Measurements from ENCODE around the gene OCA2.

OCA2 gene

DNA sequence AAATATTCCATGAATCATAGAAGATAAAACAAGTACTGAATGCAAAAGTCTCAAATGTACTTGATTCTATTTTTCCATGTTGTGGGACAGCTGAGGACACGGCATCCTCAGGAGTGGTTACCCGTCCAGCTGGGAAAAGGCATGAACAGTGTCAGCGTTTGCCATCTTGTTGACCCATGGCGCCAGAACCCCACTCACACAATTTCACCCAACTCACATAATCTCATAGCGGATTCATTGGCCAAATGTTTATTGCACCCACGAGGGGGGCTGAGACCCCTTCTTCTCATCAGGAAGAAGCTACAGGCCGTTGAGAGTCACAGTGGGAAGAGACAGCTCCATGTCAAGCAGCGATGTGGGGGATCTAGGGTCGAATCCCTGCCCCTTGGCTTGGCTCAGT is 72.9 kb downstream of the OCA2 start:
- TF ChIP-seq, protein P1, sequence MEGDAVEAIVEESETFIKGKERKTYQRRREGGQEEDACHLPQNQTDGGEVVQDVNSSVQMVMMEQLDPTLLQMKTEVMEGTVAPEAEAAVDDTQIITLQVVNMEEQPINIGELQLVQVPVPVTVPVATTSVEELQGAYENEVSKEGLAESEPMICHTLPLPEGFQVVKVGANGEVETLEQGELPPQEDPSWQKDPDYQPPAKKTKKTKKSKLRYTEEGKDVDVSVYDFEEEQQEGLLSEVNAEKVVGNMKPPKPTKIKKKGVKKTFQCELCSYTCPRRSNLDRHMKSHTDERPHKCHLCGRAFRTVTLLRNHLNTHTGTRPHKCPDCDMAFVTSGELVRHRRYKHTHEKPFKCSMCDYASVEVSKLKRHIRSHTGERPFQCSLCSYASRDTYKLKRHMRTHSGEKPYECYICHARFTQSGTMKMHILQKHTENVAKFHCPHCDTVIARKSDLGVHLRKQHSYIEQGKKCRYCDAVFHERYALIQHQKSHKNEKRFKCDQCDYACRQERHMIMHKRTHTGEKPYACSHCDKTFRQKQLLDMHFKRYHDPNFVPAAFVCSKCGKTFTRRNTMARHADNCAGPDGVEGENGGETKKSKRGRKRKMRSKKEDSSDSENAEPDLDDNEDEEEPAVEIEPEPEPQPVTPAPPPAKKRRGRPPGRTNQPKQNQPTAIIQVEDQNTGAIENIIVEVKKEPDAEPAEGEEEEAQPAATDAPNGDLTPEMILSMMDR (IDR thresholded peaks at IDR 0.05; ENCODE audit: low read depth, low read length, missing control alignments), result no peak
- DNase-seq, result no peak
- Histone ChIP-seq H3K36me3 (replicated peaks) (no peaks in the 10 kb centered on the region), H3K27ac (no peak overlapping the region), H3K27me3 (replicated peaks) (no peaks in the 10 kb centered on the region), H3K4me3 (ENCODE audit: low read depth, low read length) (no peak overlapping the region)
- in situ Hi-C loops (cut with HindIII; ENCODE audit: low pct_ligation_motif_present, low sequenced_read_pairs), result no loop called here

DNA sequence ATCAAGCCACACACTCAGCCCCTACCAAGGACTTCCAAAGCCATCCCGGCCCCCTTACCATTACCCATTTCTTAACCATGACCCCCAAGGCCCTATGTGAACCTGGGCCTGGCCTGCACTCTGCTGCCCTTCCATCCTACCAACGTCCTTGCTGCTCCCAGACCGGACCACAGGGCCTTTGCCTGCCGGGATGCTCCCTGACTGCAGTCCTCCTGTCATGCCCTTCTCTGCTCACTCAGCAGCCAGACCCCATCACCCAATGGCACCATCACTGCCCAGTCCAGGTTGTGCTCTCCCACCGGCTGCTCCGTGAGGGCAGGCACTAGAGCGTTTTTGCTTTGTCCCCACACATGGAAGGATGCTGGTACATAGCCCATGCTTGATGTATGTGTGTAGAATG is 73.7 kb downstream of the OCA2 start:
- in situ Hi-C loops (cut with HindIII; ENCODE audit: low pct_ligation_motif_present, low sequenced_read_pairs), result no loop called here
- TF ChIP-seq, protein P1 (IDR thresholded peaks at IDR 0.05; ENCODE audit: low read depth, low read length, missing control alignments), result no peak

DNA sequence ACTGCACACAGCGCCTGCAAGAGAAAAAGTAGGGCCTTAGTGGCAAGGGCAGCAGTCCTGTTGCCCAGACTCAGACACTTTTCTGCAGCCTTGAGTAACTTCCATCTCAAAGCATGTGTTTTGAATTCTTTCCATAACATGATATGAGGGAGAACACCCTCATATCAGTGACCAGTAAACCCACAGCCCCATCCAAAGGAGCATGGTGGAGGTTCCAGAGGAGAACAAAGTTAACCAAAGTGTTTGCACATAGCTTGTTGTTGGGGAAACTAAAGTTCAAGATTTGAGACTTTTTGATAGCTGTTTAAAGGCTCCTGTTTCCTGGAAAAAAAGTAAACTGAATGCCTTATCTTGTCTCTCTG is 74.2 kb downstream of the OCA2 start:
- Histone ChIP-seq H3K4me3 (ENCODE audit: low read depth, low read length) (no peak overlapping the region), H3K27me3 (replicated peaks) (no peaks in the 10 kb centered on the region), H3K36me3 (replicated peaks) (no peaks in the 10 kb centered on the region), H3K27ac (no peak overlapping the region)
- TF ChIP-seq, protein P1 (IDR thresholded peaks at IDR 0.05; ENCODE audit: low read depth, low read length, missing control alignments), result no peak
- DNase-seq, result no peak
- in situ Hi-C loops (cut with HindIII; ENCODE audit: low pct_ligation_motif_present, low sequenced_read_pairs), result no loop called here

More for the DNA sequence above, 73.7 kb downstream of the OCA2 start:
- H3K27me3 ChIP-seq (replicated peaks), result no peaks in the 10 kb centered on the region
- no peaks in the 10 kb centered on the region for H3K36me3 ChIP-seq (replicated peaks)
- H3K4me3 ChIP-seq (ENCODE audit: low read depth, low read length), result no peak overlapping the region
- no peak overlapping the region for H3K27ac ChIP-seq
- DNase-seq, result no peak

DNA sequence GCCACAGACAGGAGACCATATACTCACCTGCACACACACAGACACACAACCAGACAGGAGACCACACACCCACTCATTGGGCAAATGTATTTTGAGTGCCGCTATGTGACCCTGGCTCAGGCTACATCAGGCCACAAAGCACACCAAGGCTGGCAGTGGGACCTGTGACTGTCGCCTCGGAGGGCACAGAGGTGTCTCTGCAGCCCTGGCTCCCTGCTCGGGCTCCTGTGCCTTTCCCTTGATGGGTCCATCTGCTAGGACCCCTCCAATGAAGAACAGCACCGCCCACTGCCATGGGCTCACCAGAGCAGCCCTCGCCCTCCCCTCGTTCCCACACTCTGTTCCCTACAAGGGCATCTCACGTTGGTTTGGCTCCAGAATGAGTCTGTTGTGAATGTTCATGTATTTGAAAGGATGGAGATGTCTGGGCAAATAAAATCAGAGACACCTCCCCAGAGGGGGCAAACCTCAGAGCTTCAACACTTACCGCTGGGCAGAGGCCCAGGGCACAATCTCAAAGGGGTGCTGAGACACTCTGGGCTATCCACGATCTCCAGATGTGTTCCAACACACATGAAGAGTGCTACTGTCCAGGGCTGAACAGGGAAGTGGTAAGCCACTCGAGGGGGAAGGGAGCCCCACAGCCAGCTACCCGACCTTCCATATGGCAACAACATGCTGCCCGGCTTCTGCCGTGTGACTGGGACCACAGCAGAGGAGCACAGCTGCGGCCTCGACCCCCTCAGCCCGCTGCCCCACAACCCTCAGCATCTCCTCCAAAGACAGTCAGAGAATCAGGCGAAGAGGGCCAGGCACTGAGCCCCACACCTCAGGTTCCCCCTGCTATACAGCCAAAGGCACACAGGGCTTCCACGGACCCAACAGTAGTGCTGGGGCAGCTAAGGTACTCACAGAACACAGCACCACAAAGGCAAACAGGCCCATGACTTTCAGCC is 74.9 kb downstream of the OCA2 start:
- Histone ChIP-seq H3K27me3 (replicated peaks) (no peaks in the 10 kb centered on the region), H3K27ac (no peak overlapping the region), H3K36me3 (replicated peaks) (no peaks in the 10 kb centered on the region), H3K4me3 (ENCODE audit: low read depth, low read length) (no peak overlapping the region)
- in situ Hi-C loops (cut with HindIII; ENCODE audit: low pct_ligation_motif_present, low sequenced_read_pairs), result no loop called here
- no peak for DNase-seq
- TF ChIP-seq, protein P1 (IDR thresholded peaks at IDR 0.05; ENCODE audit: low read depth, low read length, missing control alignments), result no peak

DNA sequence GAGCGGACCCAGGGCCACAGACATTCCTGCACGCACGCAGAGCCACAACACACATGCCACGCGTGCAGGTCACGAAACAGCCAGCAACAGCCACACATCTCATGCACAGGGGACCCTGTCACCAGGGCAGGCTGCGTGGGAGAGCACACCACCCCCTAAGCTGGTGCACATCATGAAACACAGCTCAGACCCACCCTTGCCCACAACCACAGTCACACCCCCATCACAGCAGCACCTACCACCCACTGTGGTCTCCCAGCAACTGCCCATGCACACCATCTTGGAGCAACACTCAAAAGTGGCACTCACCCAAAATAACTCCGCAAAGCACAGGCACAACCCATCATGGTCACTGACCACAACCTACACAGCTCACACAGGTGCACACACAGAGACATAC is 75.7 kb downstream of the OCA2 start:
- no peak for DNase-seq
- in situ Hi-C loops (cut with HindIII; ENCODE audit: low pct_ligation_motif_present, low sequenced_read_pairs), result no loop called here
- H3K36me3 ChIP-seq (replicated peaks), result no peaks in the 10 kb centered on the region
- TF ChIP-seq, protein P1 (IDR thresholded peaks at IDR 0.05; ENCODE audit: low read depth, low read length, missing control alignments), result no peak
- H3K4me3 ChIP-seq (ENCODE audit: low read depth, low read length), result no peak overlapping the region
- H3K27ac ChIP-seq, result no peak overlapping the region
- no peaks in the 10 kb centered on the region for H3K27me3 ChIP-seq (replicated peaks)
